IPS DF 19.7 (cell line): Measurements from ENCODE around the gene CALD1.

ENCODE experiments used
- DNase-seq: peaks from one replicate; pipeline ENCODE4 v3.0.0-alpha.2; 2013; ENCODE audit warnings: low read depth, low spot score

Gene CALD1

GRCh38 chr7:134826105-134826504, 46.7 kb downstream of the CALD1 start:
- no peak for DNase-seq

DNA sequence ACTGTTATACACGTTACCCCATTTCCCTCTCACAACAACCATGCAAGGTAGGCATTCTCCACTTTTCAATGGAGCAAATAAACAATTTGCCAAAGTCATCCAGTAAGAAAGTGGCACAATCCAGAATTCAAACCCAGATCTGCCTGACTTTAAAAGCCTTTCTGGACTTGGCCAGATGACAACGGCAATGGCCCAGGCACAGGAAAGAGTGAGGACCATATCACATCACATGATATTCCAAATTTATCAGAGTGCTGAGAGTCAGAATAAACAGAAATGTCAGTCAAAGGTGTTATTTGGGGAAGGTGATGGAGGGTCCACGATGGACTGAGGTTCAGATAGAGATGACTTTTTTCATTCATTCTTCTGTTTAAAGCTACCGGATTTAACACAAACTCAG, 48.0 kb downstream of the CALD1 start:
- DNase-seq, result no peak

- DNase-seq, result no peak
Measured at GRCh38 chr7:134827889-134828288, 48.5 kb downstream of the CALD1 start.

GRCh38 chr7:134828361-134828760, 48.9 kb downstream of the CALD1 start:
- DNase-seq, result no peak

GRCh38 chr7:134829380-134829986, 50.0 kb downstream of the CALD1 start:
- no peak for DNase-seq

DNA sequence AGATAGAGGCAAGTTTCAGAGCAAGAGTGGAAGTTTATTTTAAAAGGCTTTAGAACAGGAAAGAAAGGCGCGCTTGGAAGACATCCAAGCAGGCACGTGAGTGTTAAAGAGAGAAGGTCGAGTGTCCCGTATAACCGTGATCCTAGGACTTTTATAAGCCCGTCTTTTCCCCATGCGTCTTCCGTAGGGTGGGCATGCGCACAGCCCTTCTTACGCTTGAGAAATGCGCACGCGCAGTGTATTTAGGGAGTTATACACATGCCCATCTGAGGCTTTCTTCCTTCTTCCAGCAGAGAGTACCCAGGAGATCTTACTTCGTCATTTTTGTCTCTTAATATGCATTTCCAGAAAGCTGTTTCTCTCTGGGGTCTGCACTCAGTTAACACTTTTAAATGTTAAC, 52.4 kb downstream of the CALD1 start:
- no peak for DNase-seq

GRCh38 chr7:134832367-134832766, 52.9 kb downstream of the CALD1 start:
- DNase-seq, result no peak

DNA sequence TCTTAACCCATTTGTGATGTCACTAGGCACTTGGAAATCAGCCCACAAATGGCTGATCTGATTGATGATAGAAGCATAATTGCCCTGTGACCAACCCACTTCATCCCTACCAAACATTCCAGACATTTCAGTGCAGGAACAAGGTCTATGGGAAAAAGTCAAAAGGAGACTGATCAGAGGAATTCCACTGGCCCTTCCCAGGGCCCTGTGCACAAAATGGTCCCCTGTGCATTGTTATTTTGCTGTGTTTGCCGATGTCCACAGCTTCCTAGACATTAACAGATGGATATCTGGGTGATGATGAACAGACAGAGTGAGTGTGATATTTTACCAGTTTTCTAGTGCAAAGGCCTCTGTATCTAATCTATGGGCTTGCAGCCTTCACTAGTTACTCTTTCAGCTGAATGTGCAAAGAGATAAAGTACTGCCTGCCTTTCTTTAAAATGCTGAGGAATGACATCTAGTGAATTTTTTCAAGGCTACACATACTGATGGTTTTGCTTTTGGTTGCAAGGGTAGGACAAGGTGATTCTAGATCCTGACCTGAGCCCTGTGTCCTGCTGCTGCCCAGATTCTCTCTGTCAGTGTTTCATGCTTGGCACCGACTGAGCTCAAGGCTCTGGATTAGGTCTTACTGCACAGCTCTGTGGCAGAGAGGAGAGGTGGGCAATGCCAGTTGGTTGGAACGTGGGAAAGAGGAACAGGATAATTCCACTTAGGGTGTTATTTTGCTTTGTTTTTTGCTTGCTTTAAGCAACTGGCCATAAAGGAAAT, 55.4 kb downstream of the CALD1 start:
- DNase-seq, result no peak

- DNase-seq, result no peak
Measured at GRCh38 chr7:134835463-134835823, 56.0 kb downstream of the CALD1 start.

DNA sequence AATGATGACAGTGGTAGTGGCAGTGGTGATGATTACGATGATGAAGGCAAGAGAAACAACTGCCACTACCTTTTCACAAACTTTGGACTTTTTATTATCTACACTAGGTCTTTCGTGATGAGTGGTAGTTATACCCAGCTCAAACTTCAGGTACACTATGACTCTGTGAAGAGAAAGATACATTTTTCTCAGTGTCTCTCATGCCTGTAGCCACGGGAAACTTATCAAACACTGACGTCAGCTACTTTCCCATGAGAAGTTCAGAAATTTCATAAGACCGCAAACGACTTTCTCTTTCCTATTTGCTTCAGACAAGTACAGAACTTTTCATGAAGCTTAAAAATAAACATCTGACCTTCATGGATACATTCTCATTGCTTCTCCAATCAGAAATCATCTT, 57.0 kb downstream of the CALD1 start:
- DNase-seq, result no peak

GRCh38 chr7:134839298-134839697, 59.9 kb downstream of the CALD1 start:
- no peak for DNase-seq

DNA sequence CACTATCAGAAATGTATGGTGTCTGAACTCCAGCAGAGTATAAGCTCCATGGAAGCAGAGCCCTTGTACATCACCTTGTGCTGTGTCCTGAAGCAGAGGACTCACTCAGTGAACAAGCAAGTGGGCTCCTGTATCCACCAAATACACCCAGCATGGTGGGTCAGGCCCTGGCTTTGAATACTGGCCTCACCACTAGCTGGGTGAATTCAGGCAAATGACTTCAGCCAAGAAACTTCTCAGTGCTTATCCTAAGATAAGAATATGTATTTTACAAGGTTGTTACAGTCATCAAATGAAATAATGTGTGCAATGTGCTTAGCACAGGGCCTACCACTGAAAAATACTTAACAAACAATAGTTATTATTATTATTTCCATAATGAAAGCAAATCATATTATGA, 62.6 kb downstream of the CALD1 start:
- no peak for DNase-seq

- no peak for DNase-seq
Measured at GRCh38 chr7:134842886-134843430, 63.5 kb downstream of the CALD1 start.

DNA sequence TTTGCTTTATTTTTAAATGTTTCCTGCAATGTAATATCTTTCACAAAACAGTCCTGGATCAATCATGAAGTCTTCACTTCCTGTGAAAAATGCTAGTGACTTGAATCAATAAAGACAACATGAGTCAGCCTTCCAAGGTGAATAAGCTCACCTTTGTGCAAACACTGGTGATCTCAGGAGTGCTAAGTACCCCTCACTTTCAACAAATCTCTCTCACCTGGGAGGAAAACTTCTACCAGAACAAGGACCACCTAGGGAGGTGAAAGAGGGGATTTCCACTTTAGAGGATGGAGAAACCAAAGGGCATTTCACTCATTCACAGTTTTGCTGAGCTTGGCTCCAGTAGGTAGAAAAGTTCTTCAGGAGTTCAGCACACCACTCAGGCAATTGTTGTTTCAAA, 64.8 kb downstream of the CALD1 start:
- peak; percentile 25 for DNase-seq

DNA sequence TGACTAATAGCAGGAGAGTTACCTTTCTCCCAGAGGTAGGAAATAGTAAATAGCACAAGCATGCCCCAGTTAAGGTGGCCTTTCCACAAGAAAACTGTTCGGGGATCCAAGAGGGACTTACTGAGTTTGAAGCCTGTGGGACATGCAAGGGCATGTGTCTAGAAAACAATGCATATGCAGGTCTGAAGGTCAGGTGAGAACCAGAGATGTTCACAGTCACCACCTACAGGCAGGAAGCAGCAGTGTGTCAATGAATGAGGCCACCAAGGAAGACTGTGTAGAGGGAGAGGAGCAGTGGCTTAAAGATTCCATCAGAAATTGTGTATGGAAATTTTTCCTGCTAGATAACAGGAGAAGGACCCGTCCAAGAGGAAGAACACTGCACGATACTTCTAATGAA, 66.0 kb downstream of the CALD1 start:
- peak; percentile 25 for DNase-seq

DNA sequence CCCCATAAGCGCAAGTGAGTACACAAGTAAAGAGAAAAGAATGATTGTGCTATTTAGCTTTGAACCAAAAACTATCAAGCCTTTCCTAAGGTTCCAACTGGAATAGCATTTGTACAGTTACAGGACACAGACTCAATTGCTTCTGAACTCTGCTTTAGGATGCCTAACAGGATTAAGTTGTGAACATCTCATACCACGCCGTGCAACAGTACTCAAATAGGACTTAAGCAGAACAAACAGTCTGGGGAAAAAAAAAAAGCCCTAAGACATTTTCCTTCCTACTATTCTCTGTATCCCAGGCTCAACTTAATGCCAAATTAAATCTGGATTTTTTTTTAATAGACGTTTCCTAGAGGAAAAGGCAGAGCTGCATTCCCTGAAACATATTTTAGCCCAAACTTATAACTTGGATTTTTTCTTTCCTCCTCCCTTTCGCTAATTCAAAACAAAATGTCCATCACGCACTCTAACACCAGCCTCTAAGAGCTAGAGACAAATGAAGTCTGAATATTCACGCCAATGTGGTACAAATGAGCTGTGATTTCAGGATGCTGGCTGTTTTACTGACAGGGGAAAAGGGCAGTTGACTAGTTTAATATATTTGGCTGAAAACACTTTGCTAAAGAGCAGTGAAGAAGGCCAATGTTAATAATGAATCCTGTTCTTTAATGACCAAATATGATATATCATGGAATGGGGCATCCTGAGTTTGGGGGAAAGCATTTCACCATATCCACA, 68.6 kb downstream of the CALD1 start:
- DNase-seq, result no peak

GRCh38 chr7:134850066-134850465, 70.6 kb downstream of the CALD1 start:
- DNase-seq, result no peak

DNA sequence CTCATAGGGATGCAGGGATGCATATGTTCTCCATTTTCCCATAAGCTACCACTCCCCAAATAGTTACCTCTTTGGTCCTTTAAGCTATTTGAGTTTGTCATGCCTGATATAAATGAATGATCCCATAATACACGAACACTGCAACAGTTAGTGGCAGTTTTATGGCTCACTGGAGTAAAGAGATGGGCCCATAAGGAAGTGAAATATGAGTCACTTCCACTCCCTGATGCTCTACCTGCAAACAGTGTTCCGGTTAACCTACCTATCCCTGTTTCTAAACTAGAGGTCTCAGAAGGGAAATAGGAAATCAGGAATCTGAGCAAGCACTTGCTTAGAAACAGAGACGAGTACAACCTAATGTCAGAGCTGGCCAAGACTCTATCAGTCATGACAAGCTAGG, 71.7 kb downstream of the CALD1 start:
- no peak for DNase-seq

- DNase-seq, result no peak
Measured at GRCh38 chr7:134852625-134853024, 73.2 kb downstream of the CALD1 start.

GRCh38 chr7:134854816-134855215, 75.4 kb downstream of the CALD1 start:
- DNase-seq, result no peak

- no peak for DNase-seq
Measured at GRCh38 chr7:134855442-134855841, 76.0 kb downstream of the CALD1 start.

- no peak for DNase-seq
Measured at GRCh38 chr7:134856091-134856490, 76.7 kb downstream of the CALD1 start.

DNA sequence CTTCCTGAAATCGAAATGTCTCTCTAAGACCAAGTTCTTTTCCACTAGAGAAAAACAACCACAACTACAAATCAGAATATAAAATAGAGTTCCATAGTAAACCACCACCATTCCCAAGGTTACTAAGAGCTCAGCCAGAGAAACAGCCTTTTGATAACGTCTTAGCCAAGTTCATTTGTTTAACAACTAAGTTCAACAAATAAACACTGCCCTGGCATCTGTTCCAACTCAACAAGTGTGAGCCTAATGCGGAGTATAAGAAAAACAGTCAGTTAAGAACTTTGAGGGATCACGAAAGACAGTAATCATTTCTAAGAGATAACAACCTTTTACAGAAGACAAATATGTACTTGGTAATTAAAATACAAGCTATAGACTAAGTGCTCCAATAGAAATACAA, 77.3 kb downstream of the CALD1 start:
- no peak for DNase-seq
